GM18505 (cell line): Measurements from ENCODE around the gene RPS6KA2.

Source experiments
- ATAC-seq: cut with Tn5 transposase; IDR thresholded peaks from one replicate; pipeline ENCODE4 v1.9.1; 2021; ENCODE audit not compliant: unreplicated experiment
- POLR2A ChIP-seq: IDR thresholded peaks from 4 replicates; pipeline ENCODE4 v1.6.1; 2011; ENCODE audit warnings: borderline replicate concordance; ENCODE audit not compliant: insufficient read depth, insufficient read length; ENCODE audit errors: extremely low read depth

Gene RPS6KA2

DNA sequence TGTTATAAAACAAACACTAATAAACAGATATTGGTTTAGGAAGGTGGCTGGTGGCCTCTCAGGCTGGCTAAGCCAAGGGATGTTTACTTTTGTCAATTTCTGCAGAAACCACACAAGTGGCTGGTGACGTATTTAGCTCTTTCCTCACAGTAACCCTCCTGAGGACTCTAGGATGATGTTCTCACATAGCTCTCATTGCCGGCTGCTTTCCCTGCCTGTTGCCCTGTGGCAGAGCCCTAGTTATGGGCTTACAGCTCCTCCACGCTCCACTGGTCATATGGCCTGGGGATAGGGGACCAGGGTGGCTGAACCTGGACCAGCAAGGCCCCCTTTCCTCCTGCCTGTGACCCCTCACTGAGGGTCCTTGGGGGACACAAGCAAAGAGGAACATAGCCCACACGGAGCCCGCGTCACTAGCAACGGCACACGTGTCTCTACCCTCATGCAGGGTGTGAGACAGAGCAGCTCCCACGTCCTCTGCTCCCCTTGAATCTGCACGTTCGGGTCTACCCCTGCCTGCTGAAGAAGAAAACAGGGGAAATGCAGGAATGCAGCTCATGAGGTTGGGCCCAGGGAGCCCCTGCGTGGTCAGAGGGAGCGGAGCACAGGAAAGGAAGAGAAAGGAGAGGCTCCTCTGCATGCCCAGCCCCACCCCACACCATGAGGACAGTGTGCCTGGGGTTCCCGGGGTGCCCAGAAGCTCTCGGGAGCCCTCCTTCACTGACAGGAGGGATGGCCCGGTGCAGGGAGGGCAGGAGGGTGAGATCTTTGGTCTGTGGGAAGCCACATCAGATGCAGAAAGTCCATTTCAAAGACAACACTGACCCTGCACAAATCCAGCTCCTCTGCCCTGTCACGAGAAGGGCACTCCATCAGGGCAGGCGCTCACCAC is 54.4 kb downstream of the RPS6KA2 start:
- no peak for TF ChIP-seq POLR2A
- ATAC-seq = no peak

DNA sequence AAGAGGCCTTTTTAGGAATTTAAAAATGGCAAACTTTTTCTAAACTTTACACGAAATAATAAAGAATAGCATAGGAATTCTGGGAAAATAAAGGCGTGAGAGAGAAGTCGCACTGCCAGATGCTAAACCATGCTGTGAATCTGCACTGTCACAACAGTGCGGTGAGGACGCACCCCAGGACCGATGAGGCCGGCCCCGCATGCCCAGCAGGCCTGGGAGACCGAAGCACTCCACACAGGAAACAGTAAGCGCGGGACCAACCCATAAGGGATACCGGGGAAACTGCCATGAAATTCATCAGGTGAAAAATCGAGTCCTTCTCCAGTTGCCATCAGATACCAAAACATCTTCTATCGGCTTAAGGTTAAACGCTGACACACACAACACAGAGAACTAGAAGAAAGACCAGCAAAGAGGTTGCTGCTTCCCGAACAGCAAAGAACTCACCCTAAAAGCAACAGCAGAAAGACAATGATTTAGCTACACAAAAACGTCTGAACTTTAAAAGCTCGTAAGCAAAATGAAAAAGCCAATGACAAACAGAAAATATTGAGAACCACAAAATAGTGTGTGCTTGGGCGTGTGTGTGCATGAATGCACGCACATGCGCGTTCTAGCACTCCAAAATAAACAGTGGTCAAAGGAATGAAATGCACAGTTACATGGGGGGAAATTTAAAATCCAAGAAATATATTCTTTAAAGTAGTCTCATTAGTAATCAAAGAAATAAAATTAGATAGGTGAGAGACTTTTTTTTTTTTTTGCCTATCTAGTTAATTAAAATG is 55.9 kb downstream of the RPS6KA2 start:
- no peak for TF ChIP-seq POLR2A
- no peak for ATAC-seq

DNA sequence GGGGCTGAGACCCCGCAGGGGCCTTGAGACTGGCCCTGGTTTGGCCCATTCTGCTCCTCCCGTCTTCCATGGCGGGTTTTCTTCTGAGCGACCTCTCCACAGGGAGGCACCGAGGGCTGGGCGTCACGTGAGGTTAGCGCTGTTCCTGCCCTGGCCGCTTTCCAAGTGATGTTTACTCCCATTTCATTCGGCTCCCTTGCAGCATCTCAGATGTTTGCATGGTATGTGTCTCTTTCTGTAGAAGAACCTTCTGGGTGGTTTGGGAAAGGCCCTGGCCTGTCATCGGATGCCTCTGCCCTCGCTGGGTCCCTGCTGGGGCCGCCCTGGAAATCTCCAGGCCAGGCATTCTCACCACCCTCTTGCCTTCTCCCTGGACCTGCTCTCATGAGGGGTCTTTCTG is 57.8 kb downstream of the RPS6KA2 start:
- ATAC-seq = no peak
- TF ChIP-seq POLR2A = no peak

DNA sequence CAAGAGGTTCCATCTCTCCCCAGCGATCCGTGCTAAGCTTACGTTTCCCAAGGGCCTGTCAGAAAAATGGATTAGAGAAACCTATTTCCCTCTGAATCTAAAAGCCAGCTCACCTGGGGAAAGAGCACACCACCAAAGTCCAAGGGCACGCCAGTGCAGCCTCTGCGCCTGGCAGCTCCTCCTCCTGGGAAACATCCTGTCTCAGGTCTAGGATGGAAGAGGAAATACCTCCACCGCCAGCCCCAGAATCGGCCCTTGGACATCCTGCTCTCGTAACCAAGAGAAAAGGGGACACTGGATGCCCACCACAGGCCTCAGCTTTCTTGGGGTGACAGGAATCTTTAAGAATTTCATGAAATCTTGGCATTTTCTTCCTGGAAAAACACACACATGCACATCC is 59.2 kb downstream of the RPS6KA2 start:
- no peak for TF ChIP-seq POLR2A
- ATAC-seq = no peak

GRCh38 chr6:166567107-166567506 is 59.9 kb downstream of the RPS6KA2 start:
- TF ChIP-seq POLR2A = no peak
- ATAC-seq = no peak

- no peak for TF ChIP-seq POLR2A
- no peak for ATAC-seq
Measured at GRCh38 chr6:166566026-166567011, 60.7 kb downstream of the RPS6KA2 start.

- no peak for TF ChIP-seq POLR2A
- no peak for ATAC-seq
Measured at GRCh38 chr6:166565084-166565967, 61.7 kb downstream of the RPS6KA2 start.

GRCh38 chr6:166563805-166564204 is 63.2 kb downstream of the RPS6KA2 start:
- no peak for TF ChIP-seq POLR2A
- no peak for ATAC-seq

GRCh38 chr6:166563200-166563599 is 63.9 kb downstream of the RPS6KA2 start:
- no peak for ATAC-seq

GRCh38 chr6:166562726-166563125 is 64.3 kb downstream of the RPS6KA2 start:
- no peak for TF ChIP-seq POLR2A
- ATAC-seq = no peak

More at GRCh38 chr6:166563200-166563599, 63.9 kb downstream of the RPS6KA2 start:
- TF ChIP-seq POLR2A = no peak

- no peak for TF ChIP-seq POLR2A
- no peak for ATAC-seq
Measured at GRCh38 chr6:166561771-166562359, 65.2 kb downstream of the RPS6KA2 start.
